Chondrocyte (in vitro differentiated cells): ENCODE data around the gene ELAVL3. TPM values are rescaled to one million over a fixed set of nuclear protein-coding genes. Genes with fewer than 3 reads are reported as not detected.
A peak's percentile ranks its signal among the peaks of the same experiment; 100 is the strongest.

Experiments used
- DNase-seq: peaks from one replicate; pipeline ENCODE4 v3.0.0; 2021; ENCODE audit warnings: mixed read lengths, low spot score
- H3K27ac Mint-ChIP-seq: one replicate; pipeline ENCODE4 v1.8.0; 2021; ENCODE audit warnings: mild to moderate bottlenecking, moderate library complexity, mixed read lengths; ENCODE audit not compliant: unreplicated experiment
- H3K27me3 Mint-ChIP-seq: 2 replicates; pipeline ENCODE4 v1.8.0; 2021; ENCODE audit warnings: low read depth, mixed read lengths
- H3K36me3 Mint-ChIP-seq: 2 replicates; pipeline ENCODE4 v1.8.0; 2021; ENCODE audit warnings: low read depth, mixed read lengths
- H3K4me1 Mint-ChIP-seq: 2 replicates; pipeline ENCODE4 v1.8.0; 2021; ENCODE audit warnings: low read depth, mild to moderate bottlenecking, mixed read lengths
- H3K4me3 Mint-ChIP-seq: one replicate; pipeline ENCODE4 v1.8.0; 2021; ENCODE audit warnings: mild to moderate bottlenecking, moderate library complexity, mixed read lengths; ENCODE audit not compliant: unreplicated experiment
- H3K9me3 Mint-ChIP-seq: 2 replicates; pipeline ENCODE4 v1.8.0; 2021; ENCODE audit warnings: low read depth, mixed read lengths
- microRNA-seq: library from miRNA; unstranded; fragments of <30 nt; microRNA quantifications from one replicate; pipeline ENCODE4 v1.2.0, GENCODE V29; 2020; ENCODE audit warnings: borderline number of aligned reads
- total RNA-seq: library from RNA; stranded (reverse); gene quantifications from 3 replicates; pipeline ENCODE4 v1.2.1, GENCODE V29; 2021
- TF ChIP-seq, protein P1 (sequence below): fragments of 200-600 bp; sonication (generic); IDR thresholded peaks from 2 replicates; pipeline ENCODE4 v1.5.0; 2021; ENCODE audit warnings: antibody characterized with exemption, mild to moderate bottlenecking, moderate library complexity

The ELAVL3 gene
- total RNA-seq, 1 donor from 2014 or later: 0.07 TPM

DNA sequence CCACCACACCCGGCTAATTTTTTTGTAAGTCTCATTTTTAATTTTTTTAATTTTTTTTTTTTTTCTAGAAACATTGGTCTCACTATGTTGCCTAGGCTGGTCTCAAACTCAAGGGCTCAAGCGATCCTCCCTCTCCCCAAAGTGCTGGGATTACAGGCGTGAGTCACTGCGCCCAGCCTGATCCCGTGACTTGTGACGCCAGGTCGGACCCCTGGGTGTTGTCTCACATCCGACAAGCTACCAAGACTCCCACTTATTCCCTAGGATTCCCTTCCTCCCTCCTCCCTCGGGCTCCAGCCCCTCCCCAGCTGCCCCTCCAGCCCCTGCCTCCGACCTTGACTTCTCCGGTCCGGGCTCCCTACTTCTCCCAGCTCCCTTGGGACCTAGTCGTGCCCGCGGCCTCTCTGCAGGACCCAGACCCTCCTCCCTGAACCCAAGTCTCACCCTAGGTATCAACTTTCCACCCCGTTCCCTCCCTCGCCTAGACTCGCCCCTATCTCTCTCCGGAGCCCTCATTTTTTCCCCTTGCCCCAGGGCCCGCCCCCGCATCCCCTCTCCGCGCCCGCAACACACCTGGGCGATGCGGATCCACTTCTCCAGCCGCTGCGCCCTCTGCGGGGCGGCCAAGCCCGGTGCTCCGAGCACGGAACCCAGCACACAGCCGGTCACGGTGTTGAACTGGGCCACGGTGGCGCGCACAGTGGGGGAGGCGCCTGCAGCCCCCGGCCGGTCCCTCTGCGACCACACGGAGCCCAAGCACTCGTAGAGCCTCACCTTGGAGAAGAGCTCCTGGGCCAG, 74.8 kb downstream of the ELAVL3 start:
- H3K9me3 Mint-ChIP-seq: no peaks in the 10 kb centered on the region
- TF ChIP-seq, protein P1, sequence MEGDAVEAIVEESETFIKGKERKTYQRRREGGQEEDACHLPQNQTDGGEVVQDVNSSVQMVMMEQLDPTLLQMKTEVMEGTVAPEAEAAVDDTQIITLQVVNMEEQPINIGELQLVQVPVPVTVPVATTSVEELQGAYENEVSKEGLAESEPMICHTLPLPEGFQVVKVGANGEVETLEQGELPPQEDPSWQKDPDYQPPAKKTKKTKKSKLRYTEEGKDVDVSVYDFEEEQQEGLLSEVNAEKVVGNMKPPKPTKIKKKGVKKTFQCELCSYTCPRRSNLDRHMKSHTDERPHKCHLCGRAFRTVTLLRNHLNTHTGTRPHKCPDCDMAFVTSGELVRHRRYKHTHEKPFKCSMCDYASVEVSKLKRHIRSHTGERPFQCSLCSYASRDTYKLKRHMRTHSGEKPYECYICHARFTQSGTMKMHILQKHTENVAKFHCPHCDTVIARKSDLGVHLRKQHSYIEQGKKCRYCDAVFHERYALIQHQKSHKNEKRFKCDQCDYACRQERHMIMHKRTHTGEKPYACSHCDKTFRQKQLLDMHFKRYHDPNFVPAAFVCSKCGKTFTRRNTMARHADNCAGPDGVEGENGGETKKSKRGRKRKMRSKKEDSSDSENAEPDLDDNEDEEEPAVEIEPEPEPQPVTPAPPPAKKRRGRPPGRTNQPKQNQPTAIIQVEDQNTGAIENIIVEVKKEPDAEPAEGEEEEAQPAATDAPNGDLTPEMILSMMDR: peak; percentile 61
- H3K27me3 Mint-ChIP-seq: no peaks in the 10 kb centered on the region
- peaks cover 4% of the 10 kb centered on the region for H3K4me1 Mint-ChIP-seq
- DNase-seq: no peak
- no peak overlapping the region for H3K4me3 Mint-ChIP-seq
- H3K27ac Mint-ChIP-seq: no peak overlapping the region
- H3K36me3 Mint-ChIP-seq: no peaks in the 10 kb centered on the region

DNA sequence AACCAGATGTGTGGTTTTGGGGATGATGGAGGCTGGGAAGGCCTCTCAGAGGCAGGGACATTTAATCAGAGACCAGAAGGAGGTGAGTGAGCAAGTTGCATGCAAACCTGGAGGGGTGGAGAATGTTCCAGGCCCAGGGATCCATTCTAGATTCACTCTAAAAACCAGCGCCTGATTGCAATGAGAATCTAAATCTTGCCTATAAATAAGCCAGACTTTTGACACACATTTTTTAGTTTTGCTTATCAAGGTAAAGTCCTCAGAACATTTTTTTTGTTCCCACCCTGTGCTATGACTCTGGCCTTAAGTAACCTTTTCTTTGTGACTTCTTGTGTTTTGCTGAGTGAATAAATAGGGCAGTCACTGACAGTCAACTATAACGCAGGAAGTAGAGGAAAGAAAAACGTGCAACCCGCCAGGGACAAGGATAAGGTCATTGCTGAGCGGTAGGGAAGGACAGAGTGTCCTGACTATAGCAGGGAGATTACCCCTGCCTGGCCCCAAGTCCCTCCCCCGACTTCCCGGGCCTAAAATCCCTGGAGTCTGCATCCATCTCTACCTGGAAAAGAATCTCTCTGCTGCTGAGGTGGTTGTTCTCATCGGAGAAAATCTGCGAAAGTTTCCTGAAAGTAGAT, 76.1 kb downstream of the ELAVL3 start:
- no peak for DNase-seq
- TF ChIP-seq, protein P1: no peak
- Mint-ChIP-seq H3K27me3 (no peaks in the 10 kb centered on the region), H3K4me1 (no peaks in the 10 kb centered on the region), H3K4me3 (no peak overlapping the region), H3K9me3 (no peaks in the 10 kb centered on the region), H3K36me3 (peaks cover 2% of the 10 kb centered on the region), H3K27ac (no peak overlapping the region)

DNA sequence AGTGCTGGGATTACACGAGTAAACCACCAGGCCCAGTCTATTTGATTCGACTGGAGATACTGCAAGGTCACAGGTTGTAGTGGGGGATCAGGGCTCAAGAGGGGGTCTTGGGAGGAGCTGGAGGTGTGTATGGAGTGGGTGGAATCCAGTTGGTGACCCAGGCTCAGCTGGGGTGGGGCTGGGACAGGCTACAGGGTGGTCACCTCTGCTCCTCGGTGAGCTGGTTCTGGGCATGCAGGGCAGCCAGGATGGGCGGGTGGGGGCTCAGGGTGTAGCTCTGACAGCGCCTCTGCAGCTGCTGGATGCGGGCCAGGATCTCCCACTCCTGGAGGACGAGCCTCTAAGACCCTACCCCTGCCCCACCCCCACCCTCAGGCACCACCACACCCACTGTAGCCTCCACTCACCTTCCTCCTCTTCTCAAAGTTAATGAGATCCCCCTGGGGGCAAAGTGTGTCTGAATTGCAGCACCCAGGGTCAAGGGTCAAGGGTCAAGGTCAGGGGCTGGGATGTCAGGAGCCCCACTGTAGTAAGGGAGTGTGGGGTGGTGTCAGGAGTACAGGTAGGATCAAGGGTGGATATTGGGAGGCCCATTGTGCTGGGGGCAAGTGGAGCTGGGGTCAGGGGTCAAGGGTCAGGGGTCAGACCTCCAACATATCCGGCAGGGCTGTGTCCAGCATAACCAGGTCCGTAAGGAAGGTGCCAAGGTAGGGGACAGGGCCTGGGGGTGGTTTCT, 78.9 kb downstream of the ELAVL3 start:
- no peak for DNase-seq
- TF ChIP-seq, protein P1: no peak
- Mint-ChIP-seq H3K27me3 (no peaks in the 10 kb centered on the region), H3K4me1 (no peaks in the 10 kb centered on the region), H3K4me3 (no peak overlapping the region), H3K36me3 (peaks cover 2% of the 10 kb centered on the region), H3K27ac (no peak overlapping the region), H3K9me3 (no peaks in the 10 kb centered on the region)

Small RNAs within 50 kb of the gene (microRNA-seq; reads per million reads assigned to microRNA genes)
- not detected for gene MIR7974

Other genes starting within 250 kb of the ELAVL3 start
- gene ANGPTL8, start 241.4 kb downstream of the ELAVL3 start, total RNA-seq: not detected in 3 replicates
- gene DOCK6, start 218.5 kb downstream of the ELAVL3 start, total RNA-seq: 40.7 to 46.0 TPM (median 44.4 TPM) in 3 replicates
- not detected in 3 replicates for gene TSPAN16, start 184.9 kb downstream of the ELAVL3 start, total RNA-seq
- 2.1 to 8.9 TPM (median 8.1 TPM) in 3 replicates for gene RAB3D, start 141.4 kb downstream of the ELAVL3 start, total RNA-seq
- 35.4 to 49.4 TPM (median 39.2 TPM) in 3 replicates for gene TMEM205, start 134.8 kb downstream of the ELAVL3 start, total RNA-seq
- gene CCDC159, start 134.5 kb downstream of the ELAVL3 start, total RNA-seq: 19.8 to 22.4 TPM (median 20.5 TPM) in 3 replicates
- gene PLPPR2, start 125.6 kb downstream of the ELAVL3 start, total RNA-seq: 67.6 to 74.7 TPM (median 72.3 TPM) in 3 replicates
- gene SWSAP1, start 106.4 kb downstream of the ELAVL3 start, total RNA-seq: 1.1 to 1.5 TPM (median 1.4 TPM) in 3 replicates
- gene EPOR, start 96.7 kb downstream of the ELAVL3 start, total RNA-seq: 1.4 to 2.8 TPM (median 2.6 TPM) in 3 replicates
- gene RGL3, start 61.7 kb downstream of the ELAVL3 start, total RNA-seq: 0.70 to 0.97 TPM in 2 of 3 replicates, not detected in the other
- gene ODAD3, start 45.9 kb downstream of the ELAVL3 start, total RNA-seq: 0.15 to 0.68 TPM (median 0.31 TPM) in 3 replicates
- 309 to 330 TPM (median 318 TPM) in 3 replicates for gene PRKCSH, start 45.4 kb downstream of the ELAVL3 start, total RNA-seq
- 6.8 to 8.6 TPM (median 8.2 TPM) in 3 replicates for gene ZNF653, start 24.8 kb upstream of the ELAVL3 start, total RNA-seq
- 20.3 to 27.9 TPM (median 20.5 TPM) in 3 replicates for gene ECSIT, start 48.1 kb upstream of the ELAVL3 start, total RNA-seq
- gene CNN1, start 57.8 kb upstream of the ELAVL3 start, total RNA-seq: 20.1 to 213 TPM (median 199 TPM) in 3 replicates
- gene ELOF1, start 78.2 kb upstream of the ELAVL3 start, total RNA-seq: 36.2 to 43.8 TPM (median 37.7 TPM) in 3 replicates
- 0.45 TPM in 1 of 3 replicates, not detected in the others for gene ACP5, start 96.6 kb upstream of the ELAVL3 start, total RNA-seq
- 13.0 to 14.2 TPM (median 13.6 TPM) in 3 replicates for gene ZNF627, start 116.4 kb upstream of the ELAVL3 start, total RNA-seq